Transverse colon (tissue), 4 donors: Measurements from ENCODE around the gene OR10H4. TPM values are rescaled to one million over a fixed set of nuclear protein-coding genes. Genes with fewer than 3 reads are reported as not detected.

Experiments
- DNase-seq: peaks from one replicate; pipeline ENCODE4 v3.0.0-alpha.2; 2019
- H3K27ac ChIP-seq, 4 donors: fragments of 200-600 bp; sonication (generic); 2 replicates each; pipeline ENCODE4 v1.5.1; 2016 to 2018; ENCODE audit warnings: inconsistent platforms in 4 of 4
- H3K27me3 ChIP-seq: fragments of 200-600 bp; sonication (generic); 2 replicates; pipeline ENCODE4 v1.5.1; 2017; ENCODE audit warnings: inconsistent platforms
- H3K36me3 ChIP-seq, 4 donors: fragments of 200-600 bp; sonication (generic); 2 replicates each; pipeline ENCODE4 v1.5.1; 2017 to 2019; ENCODE audit warnings: inconsistent platforms in 4 of 4
- H3K4me1 ChIP-seq, 4 donors: fragments of 200-600 bp; sonication (generic); 2 replicates each; pipeline ENCODE4 v1.5.1; 2017 to 2020; ENCODE audit warnings: inconsistent platforms in 4 of 4
- H3K4me3 ChIP-seq, 4 donors: fragments of 200-600 bp; sonication (generic); 1 replicate in 1 of 4; 2 replicates in 3 of 4; pipeline versions ENCODE4 v1.5.1 to v1.6.1; 2017 to 2019; ENCODE audit warnings: inconsistent platforms in 4 of 4
- H3K9me3 ChIP-seq, 2 donors: fragments of 200-600 bp; sonication (generic); 2 replicates each; pipeline ENCODE4 v1.5.1; 2017 to 2019; ENCODE audit warnings: inconsistent platforms in 2 of 2
- CTCF ChIP-seq, 5 experiments: fragments of 200-600 bp in 3 of 5; fragments of 450-650 bp in 2 of 5; sonication (generic) in 3 of 5; IDR thresholded peaks; 1 replicate in 2 of 5; 2 replicates in 3 of 5; pipeline ENCODE4 v1.5.1; 2016 to 2017; ENCODE audit warnings: antibody characterized with exemption in 5 of 5, inconsistent platforms in 3 of 5, mild to moderate bottlenecking in 2 of 5, moderate library complexity in 1 of 5
- EP300 ChIP-seq: sonication (generic); formaldehyde crosslinking; IDR thresholded peaks from one replicate; pipeline ENCODE4 v1.6.1; 2017; ENCODE audit warnings: antibody characterized with exemption, low read depth
- POLR2A ChIP-seq: fragments of 450-650 bp; IDR thresholded peaks from one replicate; pipeline ENCODE4 v1.6.1; 2016; ENCODE audit warnings: antibody characterized with exemption, mild to moderate bottlenecking, moderate library complexity
- POLR2AphosphoS5 ChIP-seq, 3 donors: sonication (generic); formaldehyde crosslinking; IDR thresholded peaks; one replicate each; pipeline ENCODE4 v1.6.1; 2016; ENCODE audit warnings: antibody characterized with exemption in 3 of 3
- WGBS, 2 donors: methylation state at CpG; one replicate each; pipeline ENCODE4 v1.1.5; 2018; ENCODE audit warnings: low coverage in 1 of 2; 5-methylcytosine and 5-hydroxymethylcytosine counted together
- in situ Hi-C, 4 donors: fragments of 200-750 bp; cut with MboI; loops; one replicate each; pipeline versions ENCODE4 v1.15.0 to v1.15.1; 2017; ENCODE audit warnings: low sequenced_read_pairs in 3 of 4, low pct_ligation_motif_present in 1 of 4, low pct_unique_long_range_greater_than_20kb in 1 of 4
- intact Hi-C: fragments of 100-400 bp; cut with DNase I; formaldehyde crosslinking; loops from one replicate; pipeline ENCODE4 v1.15.1; 2023; ENCODE audit warnings: low total_unique reads
- total RNA-seq, 4 donors: library from RNA; depleted of rRNA; stranded (reverse); fragments of >200 nt; gene quantifications; one replicate each; pipeline ENCODE4 v1.1.0, GENCODE V29; 2016

OR10H4 gene
- total RNA-seq, 4 donors from 2014 or later, result not detected

- 26 to 50% methylated on average over 1 to 3 of the region's 3 CpGs for WGBS, 2 donors
- TF ChIP-seq EP300, result no peak
- no peak for TF ChIP-seq POLR2A
- TF ChIP-seq CTCF (IDR thresholded peaks at IDR 0.05), result no peak
- no peak for TF ChIP-seq POLR2AphosphoS5 (IDR thresholded peaks at IDR 0.05)
- Histone ChIP-seq H3K4me1 (peaks cover 0 to 16% (median 2%) of the 10 kb centered on the region in 4 donors), H3K4me3 (no peak overlapping the region), H3K27me3 (no peaks in the 10 kb centered on the region), H3K9me3 (no peaks in the 10 kb centered on the region), H3K27ac (peak overlapping the region in 2 of 4 donors; percentile 59 to 88), H3K36me3 (no peaks in the 10 kb centered on the region)
- in situ Hi-C loops, result no loop called here
- intact Hi-C loops, result no loop called here
- DNase-seq, result peak; percentile 13
Measured at GRCh38 chr19:15935167-15935702, 13.6 kb upstream of the OR10H4 start.

- no peaks in the 10 kb centered on the region for H3K9me3 ChIP-seq
- H3K36me3 ChIP-seq, result no peaks in the 10 kb centered on the region
- H3K4me1 ChIP-seq, result peaks cover 0 to 16% (median 2%) of the 10 kb centered on the region in 4 donors
- no peak for DNase-seq
- in situ Hi-C loops (no loop called here), intact Hi-C loops (no loop called here)
- no peak overlapping the region for H3K4me3 ChIP-seq
- no peaks in the 10 kb centered on the region for H3K27me3 ChIP-seq
- 81 to 89% methylated on average over 3 of the region's 3 CpGs for WGBS, 2 donors
- H3K27ac ChIP-seq, result no peak overlapping the region
- no peak for TF ChIP-seq POLR2A
- no peak for TF ChIP-seq CTCF (IDR thresholded peaks at IDR 0.05)
- TF ChIP-seq POLR2AphosphoS5 (IDR thresholded peaks at IDR 0.05), result no peak
Measured at GRCh38 chr19:15936173-15936572, 12.6 kb upstream of the OR10H4 start.

GRCh38 chr19:15936950-15937349, 11.9 kb upstream of the OR10H4 start:
- no peak for DNase-seq
- no peak for TF ChIP-seq EP300
- TF ChIP-seq CTCF (IDR thresholded peaks at IDR 0.05), result no peak
- no peak for TF ChIP-seq POLR2A
- no peak for TF ChIP-seq POLR2AphosphoS5 (IDR thresholded peaks at IDR 0.05)
- Histone ChIP-seq H3K4me3 (no peak overlapping the region), H3K4me1 (peaks cover 0 to 16% (median 2%) of the 10 kb centered on the region in 4 donors), H3K9me3 (no peaks in the 10 kb centered on the region), H3K27me3 (no peaks in the 10 kb centered on the region), H3K36me3 (no peaks in the 10 kb centered on the region), H3K27ac (no peak overlapping the region)
- intact Hi-C loops, result no loop called here
- WGBS, 2 donors, result 94% methylated on average over 2 of the region's 2 CpGs; no CpG with 5 or more reads in 1 of the 2 donors
- in situ Hi-C loops, result no loop called here

GRCh38 chr19:15937771-15938170, 11.0 kb upstream of the OR10H4 start:
- no peaks in the 10 kb centered on the region for H3K36me3 ChIP-seq
- intact Hi-C loops (no loop called here), in situ Hi-C loops (no loop called here)
- peaks cover 4% of the 10 kb centered on the region for H3K27me3 ChIP-seq
- TF ChIP-seq POLR2A (no peak), EP300 (no peak), CTCF (IDR thresholded peaks at IDR 0.05) (no peak), POLR2AphosphoS5 (IDR thresholded peaks at IDR 0.05) (no peak)
- no peaks in the 10 kb centered on the region for H3K9me3 ChIP-seq
- peaks cover 0 to 16% (median 2%) of the 10 kb centered on the region in 4 donors for H3K4me1 ChIP-seq
- H3K27ac ChIP-seq, result no peak overlapping the region
- H3K4me3 ChIP-seq, result no peak overlapping the region
- 48% methylated on average over 2 of the region's 2 CpGs; no CpG with 5 or more reads in 1 of the 2 donors for WGBS, 2 donors
- no peak for DNase-seq
